OCI-LY1 (cell line): ENCODE data around the gene PIK3C2G.

ENCODE experiments used
- CTCF ChIP-seq: fragments of 200-600 bp; sonication (generic), shearing (Covaris generic); IDR thresholded peaks from 2 replicates; pipeline ENCODE4 v1.5.1; 2017; ENCODE audit warnings: mild to moderate bottlenecking, antibody characterized with exemption, low read length, moderate library complexity, mixed read lengths
- EZH2 ChIP-seq: fragments of 200-600 bp; sonication (generic), shearing (Covaris generic); IDR thresholded peaks from 2 replicates; pipeline ENCODE4 v1.8.0; 2017; ENCODE audit warnings: borderline replicate concordance, mixed run types, mild to moderate bottlenecking, antibody characterized with exemption, low read length, moderate library complexity, mixed read lengths

GRCh38 chr12:18581232-18581962 is 320.1 kb downstream of the PIK3C2G start:
- TF ChIP-seq EZH2: no peak
- no peak for TF ChIP-seq CTCF
